Neutrophil (primary cell): ENCODE results near the gene ITLN1.

Experiments
- H3K27ac ChIP-seq: fragments of 200-600 bp; sonication (generic); 2 replicates; pipeline ENCODE4 v1.5.1; 2016; ENCODE audit warnings: mild to moderate bottlenecking, moderate library complexity
- H3K27me3 ChIP-seq: fragments of 200-600 bp; sonication (generic); 2 replicates; pipeline ENCODE4 v1.6.0; 2016; ENCODE audit warnings: mild to moderate bottlenecking
- H3K36me3 ChIP-seq: fragments of 200-600 bp; sonication (generic); 2 replicates; pipeline ENCODE4 v1.5.1; 2017
- H3K4me1 ChIP-seq, 2 experiments: fragments of 200-600 bp in 1 of 2; sonication (generic) in 1 of 2; 1 replicate in 1 of 2; 2 replicates in 1 of 2; pipeline versions ENCODE4 v1.5.1 to v1.6.1; 2013 to 2016; ENCODE audit warnings: low read depth in 1 of 2, low read length in 1 of 2, mild to moderate bottlenecking in 1 of 2, moderate library complexity in 1 of 2; ENCODE audit not compliant: control insufficient read depth in 1 of 2, insufficient read depth in 1 of 2
- H3K4me3 ChIP-seq, 2 experiments: fragments of 200-600 bp in 1 of 2; sonication (generic) in 1 of 2; 1 replicate in 1 of 2; 2 replicates in 1 of 2; pipeline ENCODE4 v1.5.1; 2013 to 2016; ENCODE audit warnings: low read depth in 1 of 2, low read length in 1 of 2, mild to moderate bottlenecking in 1 of 2, moderate library complexity in 1 of 2
- H3K9me3 ChIP-seq: fragments of 200-600 bp; sonication (generic); 2 replicates; pipeline ENCODE4 v1.5.1; 2016
- TF ChIP-seq, protein P1 (sequence below): fragments of 200-600 bp; sonication (generic); IDR thresholded peaks from 2 replicates; pipeline ENCODE4 v1.5.1; 2016; ENCODE audit warnings: antibody characterized with exemption

Gene ITLN1

DNA sequence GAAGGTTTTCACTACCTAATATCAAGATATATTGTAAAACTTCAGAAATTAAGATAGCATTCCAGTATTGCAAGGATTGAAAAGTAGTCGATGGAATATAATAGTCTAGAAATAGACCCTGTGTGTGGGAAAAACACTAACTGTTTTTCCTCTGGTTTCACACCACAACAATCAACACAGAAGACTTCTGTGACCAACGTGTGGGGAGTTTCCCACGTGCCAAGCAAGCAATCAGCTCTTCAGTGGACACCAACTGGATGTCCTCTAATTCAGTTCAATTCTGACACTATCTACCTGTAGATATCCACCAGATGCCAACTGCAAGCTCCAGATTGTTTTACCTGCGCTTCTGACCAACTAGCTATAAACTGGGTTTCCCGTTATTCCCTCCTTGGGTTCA lies 34.4 kb downstream of the ITLN1 start:
- Histone ChIP-seq H3K4me3 (no peak overlapping the region), H3K4me1 (peaks cover 4 to 5% of the 10 kb centered on the region in 2 experiments), H3K27me3 (no peaks in the 10 kb centered on the region), H3K9me3 (no peaks in the 10 kb centered on the region), H3K27ac (no peak overlapping the region), H3K36me3 (no peaks in the 10 kb centered on the region)
- TF ChIP-seq, protein P1, sequence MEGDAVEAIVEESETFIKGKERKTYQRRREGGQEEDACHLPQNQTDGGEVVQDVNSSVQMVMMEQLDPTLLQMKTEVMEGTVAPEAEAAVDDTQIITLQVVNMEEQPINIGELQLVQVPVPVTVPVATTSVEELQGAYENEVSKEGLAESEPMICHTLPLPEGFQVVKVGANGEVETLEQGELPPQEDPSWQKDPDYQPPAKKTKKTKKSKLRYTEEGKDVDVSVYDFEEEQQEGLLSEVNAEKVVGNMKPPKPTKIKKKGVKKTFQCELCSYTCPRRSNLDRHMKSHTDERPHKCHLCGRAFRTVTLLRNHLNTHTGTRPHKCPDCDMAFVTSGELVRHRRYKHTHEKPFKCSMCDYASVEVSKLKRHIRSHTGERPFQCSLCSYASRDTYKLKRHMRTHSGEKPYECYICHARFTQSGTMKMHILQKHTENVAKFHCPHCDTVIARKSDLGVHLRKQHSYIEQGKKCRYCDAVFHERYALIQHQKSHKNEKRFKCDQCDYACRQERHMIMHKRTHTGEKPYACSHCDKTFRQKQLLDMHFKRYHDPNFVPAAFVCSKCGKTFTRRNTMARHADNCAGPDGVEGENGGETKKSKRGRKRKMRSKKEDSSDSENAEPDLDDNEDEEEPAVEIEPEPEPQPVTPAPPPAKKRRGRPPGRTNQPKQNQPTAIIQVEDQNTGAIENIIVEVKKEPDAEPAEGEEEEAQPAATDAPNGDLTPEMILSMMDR: no peak

GRCh38 chr1:160846281-160846680 lies 38.7 kb downstream of the ITLN1 start:
- Histone ChIP-seq H3K27ac (no peak overlapping the region), H3K4me1 (peaks cover 8 to 14% of the 10 kb centered on the region in 2 experiments), H3K36me3 (no peaks in the 10 kb centered on the region), H3K4me3 (no peak overlapping the region), H3K9me3 (no peaks in the 10 kb centered on the region), H3K27me3 (no peaks in the 10 kb centered on the region)
- TF ChIP-seq, protein P1: no peak

GRCh38 chr1:160844447-160845232 lies 40.3 kb downstream of the ITLN1 start:
- Histone ChIP-seq H3K9me3 (no peaks in the 10 kb centered on the region), H3K4me1 (peaks cover 8 to 14% of the 10 kb centered on the region in 2 experiments), H3K27ac (peak overlapping the region; percentile 21), H3K36me3 (no peaks in the 10 kb centered on the region), H3K27me3 (no peaks in the 10 kb centered on the region), H3K4me3 (no peak overlapping the region)
- TF ChIP-seq, protein P1: no peak

- Histone ChIP-seq H3K4me1 (peaks cover 34 to 42% of the 10 kb centered on the region in 2 experiments), H3K27ac (no peak overlapping the region)
These were observed 43.9 kb downstream of the ITLN1 start for GRCh38 chr1:160841079-160841478.

DNA sequence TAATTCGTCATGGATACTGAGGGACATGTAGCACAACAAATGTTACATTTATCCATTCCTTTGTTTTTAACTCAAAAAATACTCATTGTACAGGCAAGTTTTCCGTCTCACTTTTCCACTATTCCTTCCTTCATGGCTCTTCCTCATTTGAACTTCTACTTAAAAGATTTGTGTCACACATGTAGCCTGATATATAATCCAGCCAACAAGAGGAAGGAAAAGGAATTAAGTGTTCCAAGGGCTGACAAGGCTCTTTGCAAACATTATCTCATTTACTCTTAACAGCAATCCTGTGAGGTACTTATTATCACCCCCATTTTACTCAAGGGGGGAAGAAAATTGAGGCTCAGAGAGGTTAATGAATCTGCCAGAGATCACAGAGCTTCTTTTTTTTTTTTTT lies 45.2 kb downstream of the ITLN1 start:
- no peaks in the 10 kb centered on the region for H3K36me3 ChIP-seq
- H3K4me3 ChIP-seq: no peak overlapping the region
- H3K27me3 ChIP-seq: no peaks in the 10 kb centered on the region
- TF ChIP-seq, protein P1: no peak
- no peak overlapping the region for H3K27ac ChIP-seq
- H3K9me3 ChIP-seq: no peaks in the 10 kb centered on the region
- H3K4me1 ChIP-seq: peaks cover 35 to 39% of the 10 kb centered on the region in 2 experiments

More at GRCh38 chr1:160841079-160841478, 43.9 kb downstream of the ITLN1 start:
- no peaks in the 10 kb centered on the region for H3K36me3 ChIP-seq
- H3K4me3 ChIP-seq: no peak overlapping the region
- no peaks in the 10 kb centered on the region for H3K27me3 ChIP-seq
- TF ChIP-seq, protein P1: no peak
- no peaks in the 10 kb centered on the region for H3K9me3 ChIP-seq
